K562 (cell line): ENCODE results near the gene TBC1D7. TPM values are rescaled to one million over a fixed set of nuclear protein-coding genes. Genes with fewer than 3 reads are reported as not detected.

Experiments
- ATAC-seq: fragments of 200-7000 bp; cut with Tn5 transposase; 3 replicates; pipeline ENCODE4 v1.9.1; 2020; ENCODE audit warnings: moderate library complexity
- BruUV-seq: library from RNA; stranded (reverse); fragments of 400-500 nt; replicated peaks from 2 replicates; lab custom pipeline; 2021; lab: Mats Ljungman, UMichigan
- CTCF ChIA-PET: fragments of 300-600 bp; formaldehyde crosslinking; extraction: SDS; loops from one replicate; lab custom pipeline; 2021; ENCODE audit warnings: low intra/inter-chr PET ratio; lab: Yijun Ruan, JAX
- POLR2A ChIA-PET: fragments of 300-600, 350-650 bp; sonication (Branson Sonifier 250); formaldehyde crosslinking; extraction: SDS; loops from one replicate; lab custom pipeline; 2021; ENCODE audit warnings: antibody characterized with exemption, inconsistent platforms; lab: Yijun Ruan, JAX
- DNase-seq, 4 experiments: peaks; one replicate each; pipeline versions ENCODE4 v3.0.0 to v3.0.0-alpha.2; 2011 to 2018; ENCODE audit warnings: low spot score in 3 of 4, mixed read lengths in 3 of 4; ENCODE audit errors: extremely low read depth in 1 of 4
- FAIRE-seq: peaks from 2 replicates; lab custom pipeline; 2011; peaks lifted over from hg19 to GRCh38; lab: Jason Lieb, UNC
- H2AFZ ChIP-seq: 2 replicates; pipeline ENCODE4 v1.6.0; 2011; ENCODE audit warnings: low read depth, low read length, control low read depth, inconsistent platforms
- H3K27ac ChIP-seq: fragments of 200-600 bp; 3 replicates; pipeline ENCODE4 v1.8.0; 2011; ENCODE audit warnings: low read depth, mild to moderate bottlenecking, control low read depth, inconsistent platforms, low read length, moderate library complexity, mixed read lengths; ENCODE audit errors: extremely low read depth
- H3K27me3 ChIP-seq, 2 experiments: fragments of 300-600 bp in 1 of 2; 2 replicates in 1 of 2; 3 replicates in 1 of 2; pipeline versions ENCODE4 v1.6.0 to v1.8.0; 2011; ENCODE audit warnings: inconsistent platforms in 2 of 2, low read length in 2 of 2, mild to moderate bottlenecking in 1 of 2, mixed read lengths in 1 of 2, moderate library complexity in 1 of 2; ENCODE audit not compliant: control insufficient read depth in 2 of 2, insufficient read depth in 2 of 2
- H3K36me3 ChIP-seq: fragments of 300-600 bp; 3 replicates; pipeline ENCODE4 v1.8.0; 2011; ENCODE audit warnings: mild to moderate bottlenecking, low read length, inconsistent platforms; ENCODE audit not compliant: control insufficient read depth, insufficient read depth
- H3K4me1 ChIP-seq, 2 experiments: fragments of 200-600 bp in 1 of 2; replicated peaks in 1 of 2; 2 replicates in 1 of 2; 3 replicates in 1 of 2; pipeline versions ENCODE4 v1.5.1 to v1.8.0; 2011; ENCODE audit warnings: inconsistent platforms in 2 of 2, low read length in 2 of 2, mild to moderate bottlenecking in 1 of 2, mixed read lengths in 1 of 2, moderate library complexity in 1 of 2; ENCODE audit not compliant: control insufficient read depth in 2 of 2, insufficient read depth in 2 of 2
- H3K4me2 ChIP-seq: 2 replicates; pipeline ENCODE4 v1.6.1; 2011; ENCODE audit warnings: low read length, control low read depth, inconsistent platforms, mixed read lengths; ENCODE audit not compliant: insufficient read depth
- H3K4me3 ChIP-seq: fragments of 200-600 bp; sonication (generic), shearing (Covaris generic); 2 replicates; pipeline ENCODE4 v1.5.1; 2016; ENCODE audit warnings: control low read depth, inconsistent platforms
- H3K79me2 ChIP-seq: fragments of 200-600 bp; 3 replicates; pipeline ENCODE4 v1.8.0; 2011; ENCODE audit warnings: low read length, inconsistent platforms; ENCODE audit not compliant: control insufficient read depth, insufficient read depth
- H3K9ac ChIP-seq, 2 experiments: 2 replicates each; pipeline versions ENCODE4 v1.6.0 to v1.6.1; 2011; ENCODE audit warnings: low read depth in 2 of 2, low read length in 2 of 2, control low read depth in 1 of 2, inconsistent platforms in 1 of 2, mild to moderate bottlenecking in 1 of 2, mixed read lengths in 1 of 2; ENCODE audit not compliant: insufficient read depth in 1 of 2
- H3K9me1 ChIP-seq: one replicate; pipeline ENCODE4 v1.6.0; 2011; ENCODE audit warnings: inconsistent platforms, mild to moderate bottlenecking, low read length, moderate library complexity; ENCODE audit not compliant: control insufficient read depth, insufficient read depth
- H3K9me3 ChIP-seq: replicated peaks from 2 replicates; pipeline ENCODE4 v1.5.1; 2011; ENCODE audit warnings: low read depth, low read length, inconsistent platforms; ENCODE audit not compliant: control insufficient read depth, insufficient read depth
- H4K20me1 ChIP-seq: replicated peaks from 2 replicates; pipeline ENCODE4 v1.6.1; 2011; ENCODE audit warnings: low read length, inconsistent platforms, mixed read lengths; ENCODE audit not compliant: control insufficient read depth, insufficient read depth
- ATF6 ChIP-seq: sonication (generic); formaldehyde crosslinking; IDR thresholded peaks from 2 replicates; pipeline ENCODE4 v1.4.0; 2020; ENCODE audit warnings: mild to moderate bottlenecking, missing genetic modification reagents
- BRD4 ChIP-seq: fragments of 200-600 bp; sonication (generic); IDR thresholded peaks from 2 replicates; pipeline ENCODE4 v1.6.1; 2017; ENCODE audit warnings: inconsistent platforms
- CREB1 ChIP-seq, 2 experiments: sonication (generic) in 1 of 2; formaldehyde crosslinking in 1 of 2; IDR thresholded peaks; 2 replicates each; pipeline versions ENCODE4 v1.6.1 to v1.8.0; 2012 to 2022; ENCODE audit warnings: inconsistent platforms in 1 of 2, mild to moderate bottlenecking in 1 of 2, missing genetic modification reagents in 1 of 2, moderate library complexity in 1 of 2
- CSDE1 ChIP-seq, 2 experiments: fragments of 450-650 bp; IDR thresholded peaks; 2 replicates each; pipeline ENCODE4 v1.6.1; 2016; ENCODE audit warnings: mild to moderate bottlenecking in 1 of 2
- ELF4 ChIP-seq: fragments of 450-650 bp; formaldehyde crosslinking; IDR thresholded peaks from 2 replicates; pipeline ENCODE4 v1.4.0; 2022; ENCODE audit warnings: missing genetic modification characterization
- ELK1 ChIP-seq: sonication (generic); formaldehyde crosslinking; IDR thresholded peaks from 2 replicates; pipeline ENCODE4 v1.8.1; 2022; ENCODE audit warnings: missing genetic modification reagents
- MAX ChIP-seq: sonication (generic); formaldehyde crosslinking; IDR thresholded peaks from 2 replicates; pipeline ENCODE4 v1.9.0; 2022; ENCODE audit warnings: mild to moderate bottlenecking, missing genetic modification reagents
- MEF2D ChIP-seq: conservative IDR thresholded peaks from 2 replicates; pipeline ENCODE4 v1.6.1; 2016; ENCODE audit warnings: low read depth, missing genetic modification characterization, missing compliant biosample characterization
- MXD1 ChIP-seq: fragments of 250-450 bp; sonication (Bioruptor Pico); IDR thresholded peaks from 2 replicates; pipeline ENCODE4 v1.8.0; 2021; ENCODE audit warnings: borderline replicate concordance, mild to moderate bottlenecking, moderate library complexity; ENCODE audit not compliant: poor library complexity, severe bottlenecking
- SMARCE1 ChIP-seq: fragments of 450-650 bp; IDR thresholded peaks from 2 replicates; pipeline ENCODE4 v1.7.1; 2016; ENCODE audit warnings: mild to moderate bottlenecking
- SRSF9 ChIP-seq: fragments of 200-400 bp; formaldehyde crosslinking; IDR thresholded peaks from 2 replicates; pipeline ENCODE4 v1.6.1; 2017; ENCODE audit warnings: low read depth, low read length, borderline replicate concordance
- WGBS: fragments of 100-300 bp; shearing (Covaris generic); methylation state at CpG from one replicate; pipeline ENCODE4 v1.1.6; 2016; ENCODE audit warnings: low coverage, mixed read lengths; ENCODE audit not compliant: insufficient coverage; ENCODE audit errors: missing lambda C conversion rate; 5-methylcytosine and 5-hydroxymethylcytosine counted together
- in situ Hi-C: fragments of 300-500 bp; cut with MboI; formaldehyde crosslinking; loops from 4 replicates; pipeline ENCODE4 v1.15.0; 2018; ENCODE audit warnings: inconsistent platforms, mixed read lengths
- intact Hi-C: fragments of 100-400 bp; cut with micrococcal nuclease; formaldehyde crosslinking; loops from 2 replicates; pipeline ENCODE4 v1.14.2; 2022
- polyA plus RNA-seq, 8 experiments: library from polyadenylated mRNA; depleted of rRNA in 4 of 8; stranded (reverse) in 5 of 8; unstranded in 3 of 8; fragments of >200 nt; fragmentation: Nextera tagmentation in 2 of 8; fragmentation: Illumina TruSeq in 1 of 8; extraction: Ambion mirVana in 2 of 8; extraction: Trizol in 1 of 8; gene quantifications; 2 replicates each; pipeline versions ENCODE4 v1.2.1 to v1.2.3, GENCODE V29; 2011 to 2014; ENCODE audit warnings: inconsistent platforms in 1 of 8, missing spikeins in 1 of 8
- total RNA-seq, 7 experiments: library from RNA; depleted of rRNA in 6 of 7; stranded (reverse); fragments of >200 nt in 6 of 7; fragmentation: Illumina TruSeq in 2 of 7; extraction: Trizol in 2 of 7; gene quantifications; 2 replicates each; pipeline versions ENCODE4 v1.2.1 to v1.2.3, GENCODE V29; 2011 to 2021; ENCODE audit warnings: low replicate concordance in 1 of 7

TBC1D7 gene
- total and polyA plus RNA-seq, 9 of the 15 experiments (the other 6 are each of a cell fraction or from before 2014, with no cell fraction given), result 49.4 to 107 (median 61.1) TPM

- TF ChIP-seq MAX (peak; percentile 42; the same call in 1 of the 2 replicates), SRSF9 (no peak), CREB1 (IDR thresholded peaks at IDR 0.05) (no peak), CREB1 (CRISPR knock-in tag; IDR thresholded peaks at IDR 0.05) (peak; percentile 25; the same call in 1 of the 2 replicates)
- TF ChIP-seq, all 486 proteins: peak for 2
These were observed 61.1 kb downstream of the TBC1D7 start (continued) for GRCh38 chr6:13267142-13267651.

GRCh38 chr6:13263669-13264068 lies 64.7 kb downstream of the TBC1D7 start:
- in situ Hi-C loops, result no loop called here

More at GRCh38 chr6:13263669-13264068, 64.7 kb downstream of the TBC1D7 start:
- no peaks in the 10 kb centered on the region for H3K79me2 ChIP-seq
- H3K9me3 ChIP-seq, result peaks cover 8% of the 10 kb centered on the region; the same call in 1 of the 2 replicates
- no TSS peak for BruUV-seq
- TF ChIP-seq ATF6 (CRISPR knock-in tag) (no peak), MEF2D (tag) (no peak), BRD4 (no peak), ELK1 (CRISPR knock-in tag) (no peak), MXD1 (no peak), CSDE1 (IDR thresholded peaks at IDR 0.05) (no peak), SMARCE1 (no peak), ELF4 (no peak)
- TF ChIP-seq, all 486 proteins: peak for 0
- no peak overlapping the region for H2AFZ ChIP-seq
- H3K9ac ChIP-seq, result no peak overlapping the region
- 45% methylated on average over 6 of the region's 6 CpGs for WGBS
- POLR2A ChIA-PET, result interaction anchor here (1.5 to 3.4 kb wide), 2 partner anchors 9 to 11 kb away, joined by 5 to 29 read pairs; no protein-coding TSS in a partner anchor
- peaks cover 4% of the 10 kb centered on the region; the same call in 1 of the 3 replicates for H3K36me3 ChIP-seq
- CTCF ChIA-PET, result no interaction called here
- no peak overlapping the region for H3K27ac ChIP-seq
- no peaks in the 10 kb centered on the region for H3K9me1 ChIP-seq
- ATAC-seq (no peak), DNase-seq (no peak), FAIRE-seq (no peak)
- H3K4me2 ChIP-seq, result no peak overlapping the region
- intact Hi-C loops, result no loop called here
- H3K4me3 ChIP-seq, result no peak overlapping the region
- peaks cover 0 to 4% of the 10 kb centered on the region in 2 experiments; a peak in 1 of 5 replicates for H3K4me1 ChIP-seq
- no peaks in the 10 kb centered on the region for H3K27me3 ChIP-seq
- H4K20me1 ChIP-seq, result no peaks in the 10 kb centered on the region
